H1 (cell line): Measurements from ENCODE around the gene LIN28A. TPM values are rescaled to one million over a fixed set of nuclear protein-coding genes. Genes with fewer than 3 reads are reported as not detected.

Experiments
- CTCF ChIA-PET: fragments of 300-600 bp; sonication (Branson Sonifier 250); formaldehyde crosslinking; loops from one replicate; lab custom pipeline; 2021; ENCODE audit not compliant: partially characterized antibody; lab: Charles Lee
- POLR2A ChIA-PET: fragments of 300-600 bp; sonication (Branson Sonifier 250); formaldehyde crosslinking; loops from one replicate; lab custom pipeline; 2021; ENCODE audit warnings: inconsistent platforms; ENCODE audit not compliant: partially characterized antibody; lab: Charles Lee
- DNase-seq, 2 experiments: peaks; one replicate each; pipeline versions ENCODE4 v3.0.0 to v3.0.0-alpha.2; 2010 to 2022; ENCODE audit warnings: low spot score in 2 of 2, low read depth in 1 of 2, mixed read lengths in 1 of 2
- FAIRE-seq: peaks from 2 replicates; lab custom pipeline; 2011; peaks lifted over from hg19 to GRCh38; lab: Jason Lieb, UNC
- H2AFZ ChIP-seq: 2 replicates; pipeline ENCODE4 v1.8.1; 2012; ENCODE audit warnings: low read length, inconsistent platforms
- H2AK5ac ChIP-seq: 2 replicates; pipeline ENCODE4 v1.6.1; 2013; ENCODE audit warnings: low read depth, low read length
- H2BK120ac ChIP-seq: replicated peaks from 2 replicates; pipeline ENCODE3; 2013; ENCODE audit warnings: low read depth, low read length, inconsistent platforms
- H2BK12ac ChIP-seq: 2 replicates; pipeline ENCODE4 v1.6.1; 2013; ENCODE audit warnings: low read depth, low read length
- H2BK15ac ChIP-seq: 2 replicates; pipeline ENCODE4 v1.6.1; 2013; ENCODE audit warnings: low read length
- H2BK20ac ChIP-seq: 2 replicates; pipeline ENCODE4 v1.6.1; 2013; ENCODE audit warnings: low read length
- H2BK5ac ChIP-seq: 2 replicates; pipeline ENCODE4 v1.6.1; 2013; ENCODE audit warnings: low read depth, low read length
- H3K14ac ChIP-seq: 2 replicates; pipeline ENCODE4 v1.6.1; 2013; ENCODE audit warnings: inconsistent platforms; ENCODE audit not compliant: insufficient read length
- H3K18ac ChIP-seq: 2 replicates; pipeline ENCODE4 v1.6.1; 2013; ENCODE audit warnings: low read length; ENCODE audit errors: extremely low read depth
- H3K23ac ChIP-seq: 2 replicates; pipeline ENCODE4 v1.6.1; 2013; ENCODE audit warnings: inconsistent platforms; ENCODE audit not compliant: insufficient read length
- H3K23me2 ChIP-seq: 2 replicates; pipeline ENCODE4 v1.6.1; 2013; ENCODE audit warnings: low read depth, low read length
- H3K27ac ChIP-seq: 2 replicates; pipeline ENCODE4 v1.6.1; 2011; ENCODE audit warnings: low read depth, low read length, inconsistent platforms
- H3K27me3 ChIP-seq, 4 experiments: replicated peaks in 1 of 4; 1 replicate in 1 of 4; 2 replicates in 3 of 4; pipeline versions ENCODE4 v1.6.1 to v1.8.1; 2011 to 2013; ENCODE audit warnings: low read length in 3 of 4, mild to moderate bottlenecking in 3 of 4, inconsistent platforms in 2 of 4, mixed read lengths in 2 of 4, moderate library complexity in 1 of 4; ENCODE audit not compliant: control insufficient read depth in 3 of 4, insufficient read depth in 3 of 4; ENCODE audit errors: extremely low read depth in 1 of 4
- H3K36me3 ChIP-seq, 4 experiments: 2 replicates each; pipeline versions ENCODE4 v1.6.1 to v1.8.1; 2011 to 2013; ENCODE audit warnings: mild to moderate bottlenecking in 4 of 4, low read length in 3 of 4, moderate library complexity in 2 of 4, control low read depth in 1 of 4, inconsistent platforms in 1 of 4; ENCODE audit not compliant: insufficient read depth in 4 of 4, control insufficient read depth in 2 of 4
- H3K4ac ChIP-seq: replicated peaks from 2 replicates; pipeline ENCODE3; 2013; ENCODE audit warnings: low read length, low read depth, mixed read lengths, inconsistent platforms; ENCODE audit not compliant: insufficient read length
- H3K4me1 ChIP-seq, 4 experiments: replicated peaks in 1 of 4; 1 replicate in 1 of 4; 2 replicates in 3 of 4; pipeline versions ENCODE4 v1.6.1 to v1.8.1; 2011 to 2013; ENCODE audit warnings: low read length in 3 of 4, inconsistent platforms in 2 of 4, mixed read lengths in 1 of 4; ENCODE audit not compliant: insufficient read depth in 4 of 4, control insufficient read depth in 3 of 4
- H3K4me2 ChIP-seq, 2 experiments: 2 replicates each; pipeline versions ENCODE4 v1.6.1 to v1.8.1; 2011 to 2013; ENCODE audit warnings: low read depth in 2 of 2, low read length in 2 of 2, control low read depth in 1 of 2, inconsistent platforms in 1 of 2, mild to moderate bottlenecking in 1 of 2; ENCODE audit not compliant: insufficient read depth in 1 of 2
- H3K4me3 ChIP-seq, 4 experiments: fragments of 200-600, 300-600 bp in 1 of 4; sonication (generic), shearing (Covaris generic), sonication (Bioruptor Twin) in 1 of 4; 2 replicates each; pipeline versions ENCODE4 v1.5.1 to v1.8.1; 2011 to 2016; ENCODE audit warnings: low read length in 4 of 4, low read depth in 3 of 4, control low read depth in 2 of 4, inconsistent platforms in 2 of 4, mild to moderate bottlenecking in 2 of 4, mixed read lengths in 1 of 4, moderate library complexity in 1 of 4; ENCODE audit not compliant: insufficient read depth in 2 of 4; ENCODE audit errors: extremely low read depth in 1 of 4
- H3K56ac ChIP-seq: replicated peaks from 2 replicates; pipeline ENCODE3; 2013; ENCODE audit warnings: low read depth, mild to moderate bottlenecking, mixed read lengths, low read length, inconsistent platforms; ENCODE audit not compliant: insufficient read length
- H3K79me1 ChIP-seq: 2 replicates; pipeline ENCODE4 v1.6.1; 2013; ENCODE audit warnings: low read depth, low read length, control low read depth
- H3K79me2 ChIP-seq, 2 experiments: 2 replicates each; pipeline versions ENCODE4 v1.6.1 to v1.8.1; 2012 to 2013; ENCODE audit warnings: low read length in 2 of 2, mild to moderate bottlenecking in 2 of 2, inconsistent platforms in 1 of 2; ENCODE audit not compliant: insufficient read depth in 2 of 2, control insufficient read depth in 1 of 2
- H3K9ac ChIP-seq, 4 experiments: replicated peaks in 1 of 4; 1 replicate in 1 of 4; 2 replicates in 3 of 4; pipeline versions ENCODE4 v1.6.1 to v1.8.1; 2011 to 2013; ENCODE audit warnings: low read depth in 3 of 4, low read length in 3 of 4, control low read depth in 2 of 4, mild to moderate bottlenecking in 2 of 4, moderate library complexity in 2 of 4, inconsistent platforms in 1 of 4; ENCODE audit errors: extremely low read depth in 1 of 4
- H3K9me3 ChIP-seq, 2 experiments: 2 replicates each; pipeline versions ENCODE4 v1.6.1 to v1.8.1; 2012 to 2013; ENCODE audit warnings: mild to moderate bottlenecking in 2 of 2, moderate library complexity in 2 of 2, control low read depth in 1 of 2, inconsistent platforms in 1 of 2, low read depth in 1 of 2, low read length in 1 of 2, mixed read lengths in 1 of 2; ENCODE audit not compliant: insufficient read depth in 2 of 2
- H4K20me1 ChIP-seq, 2 experiments: replicated peaks in 1 of 2; 2 replicates each; pipeline versions ENCODE3 to v1.8.1; 2011 to 2013; ENCODE audit warnings: inconsistent platforms in 2 of 2, low read length in 2 of 2, mild to moderate bottlenecking in 1 of 2; ENCODE audit not compliant: insufficient read depth in 2 of 2, control insufficient read depth in 1 of 2
- H4K5ac ChIP-seq: 2 replicates; pipeline ENCODE4 v1.6.1; 2013; ENCODE audit warnings: low read length, low read depth, mixed read lengths, inconsistent platforms; ENCODE audit not compliant: insufficient read length
- H4K8ac ChIP-seq: 2 replicates; pipeline ENCODE4 v1.8.0; 2013; ENCODE audit warnings: mild to moderate bottlenecking, moderate library complexity, low read length, inconsistent platforms; ENCODE audit not compliant: insufficient read depth; ENCODE audit errors: extremely low read depth
- H4K91ac ChIP-seq: replicated peaks from 2 replicates; pipeline ENCODE3; 2013; ENCODE audit warnings: low read length, mixed read lengths, inconsistent platforms; ENCODE audit not compliant: insufficient read length
- ASH2L ChIP-seq: fragments of 200-600, 300-600 bp; sonication (generic); IDR thresholded peaks from one replicate; pipeline ENCODE4 v1.7.1; 2017; ENCODE audit warnings: low read length
- BACH1 ChIP-seq: IDR thresholded peaks from 2 replicates; pipeline ENCODE4 v1.6.1; 2012; ENCODE audit warnings: low read length, improper control_type of control experiment
- CHD1 ChIP-seq: IDR thresholded peaks from 2 replicates; pipeline ENCODE4 v1.6.1; 2012; ENCODE audit warnings: low read depth, low read length, improper control_type of control experiment
- CTBP2 ChIP-seq: IDR thresholded peaks from 2 replicates; pipeline ENCODE4 v1.7.0; 2011; ENCODE audit warnings: borderline replicate concordance, mild to moderate bottlenecking, moderate library complexity, mixed read lengths, low read length; ENCODE audit not compliant: insufficient read depth, insufficient read length
- EZH2 ChIP-seq: fragments of 200-600 bp; sonication (generic); IDR thresholded peaks from 2 replicates; pipeline ENCODE4 v1.7.1; 2012; ENCODE audit warnings: low read depth, mild to moderate bottlenecking, moderate library complexity, low read length, inconsistent platforms; ENCODE audit not compliant: severe bottlenecking
- FOSL1 ChIP-seq: IDR thresholded peaks from 2 replicates; pipeline ENCODE4 v1.6.1; 2011; ENCODE audit warnings: mild to moderate bottlenecking, low read depth, low read length, moderate library complexity; ENCODE audit not compliant: insufficient read depth
- GTF2F1 ChIP-seq: IDR thresholded peaks from 2 replicates; pipeline ENCODE4 v1.6.1; 2012; ENCODE audit warnings: low read depth, low read length, improper control_type of control experiment, borderline replicate concordance
- HDAC6 ChIP-seq: IDR thresholded peaks from one replicate; pipeline ENCODE4 v1.7.1; 2012; ENCODE audit warnings: low read depth, mild to moderate bottlenecking, inconsistent platforms, low read length, moderate library complexity
- RXRA ChIP-seq: IDR thresholded peaks from 2 replicates; pipeline ENCODE4 v1.6.1; 2011; ENCODE audit warnings: low read depth, mild to moderate bottlenecking, low read length, moderate library complexity; ENCODE audit not compliant: insufficient read depth
- SIX5 ChIP-seq: IDR thresholded peaks from 2 replicates; pipeline ENCODE4 v1.6.1; 2011; ENCODE audit warnings: mild to moderate bottlenecking, low read depth, low read length
- SP4 ChIP-seq: IDR thresholded peaks from 2 replicates; pipeline ENCODE4 v1.6.1; 2012; ENCODE audit warnings: low read length, inconsistent platforms
- TAF7 ChIP-seq: optimal IDR thresholded peaks from 2 replicates; pipeline ENCODE3; 2011; ENCODE audit warnings: low read depth, mild to moderate bottlenecking, inconsistent platforms, low read length, moderate library complexity, borderline replicate concordance
- TEAD4 ChIP-seq: IDR thresholded peaks from 2 replicates; pipeline ENCODE4 v1.6.1; 2012; ENCODE audit warnings: low read depth, low read length, inconsistent platforms, mixed read lengths
- WGBS, 2 experiments: shearing (Covaris generic) in 1 of 2; methylation state at CpG; one replicate each; pipeline versions ENCODE4 v1.1.6 to v1.1.7; 2013 to 2015; ENCODE audit warnings: low lambda C conversion rate in 2 of 2, mixed read lengths in 2 of 2, inconsistent platforms in 1 of 2, low coverage in 1 of 2, missing lambda C conversion rate in 1 of 2; ENCODE audit not compliant: insufficient replicate concordance in 2 of 2, insufficient coverage in 1 of 2, insufficient read length in 1 of 2; ENCODE audit errors: extremely low coverage in 1 of 2, missing lambda C conversion rate in 1 of 2; 5-methylcytosine and 5-hydroxymethylcytosine counted together
- polyA plus RNA-seq, 7 experiments: library from polyadenylated mRNA; depleted of rRNA in 3 of 7; stranded (reverse) in 5 of 7; unstranded in 2 of 7; fragments of >200 nt in 5 of 7; fragments of 200-250 nt in 2 of 7; gene quantifications; 1 replicate in 5 of 7; 2 replicates in 1 of 7; 4 replicates in 1 of 7; pipeline versions ENCODE4 v1.2.1 to v1.2.3, GENCODE V29; 2011 to 2013; ENCODE audit warnings: missing spikeins in 2 of 7, mixed read lengths in 2 of 7
- total RNA-seq: library from RNA; stranded (reverse); fragmentation: NEBNext Ultra II Directional; extraction: Animal tissue kit (Norgen Biotek cat#: 25700); gene quantifications from 2 replicates; pipeline ENCODE4 v1.2.1, GENCODE V29; 2021
- TF ChIP-seq, protein P1 (sequence below): IDR thresholded peaks from 2 replicates; pipeline ENCODE4 v1.6.1; 2012; ENCODE audit warnings: inconsistent platforms

LIN28A gene
- total and polyA plus RNA-seq, 2 of the 8 experiments (the other 6 are each of a cell fraction or from before 2014, with no cell fraction given), result 403 to 1,486 TPM

DNA sequence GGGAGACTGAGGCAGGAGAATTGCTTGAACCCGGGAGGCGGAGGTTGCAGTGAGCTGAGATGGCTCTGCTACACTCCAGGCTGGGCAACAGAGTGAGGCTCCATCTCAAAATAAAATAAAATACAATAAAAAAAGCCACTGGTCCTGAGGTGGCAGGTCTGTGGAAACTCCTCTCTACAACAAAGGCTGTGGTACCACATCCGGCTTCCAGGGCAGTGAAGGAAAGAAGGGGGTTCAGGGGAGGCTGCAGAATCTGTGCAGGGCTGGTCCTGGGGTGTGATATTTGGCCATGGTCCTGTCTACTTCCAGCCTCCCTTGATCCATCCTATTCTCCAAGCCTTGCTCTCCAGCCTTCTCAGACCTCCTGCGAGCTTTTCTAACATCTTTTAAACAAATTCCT, 37.3 kb upstream of the LIN28A start:
- H3K9ac ChIP-seq, result no peak overlapping the region
- H3K4ac ChIP-seq, result no peak overlapping the region
- no peak overlapping the region for H3K14ac ChIP-seq
- no peak overlapping the region for H3K27ac ChIP-seq
- no peak overlapping the region for H4K5ac ChIP-seq
- ChIA-PET CTCF (interaction anchor here (0.7 to 7.9 kb wide), 9 partner anchors 9 to 99 kb away, joined by 3 to 79 read pairs (median 5); no protein-coding TSS in a partner anchor), POLR2A (interaction anchor here (1.0 to 3.3 kb wide), 8 partner anchors 8 to 98 kb away, joined by 3 to 15 read pairs (median 5); partner anchors contain the start of genes HMGN2, LIN28A and SH3BGRL3)
- H2BK5ac ChIP-seq, result no peak overlapping the region
- no peak overlapping the region for H4K91ac ChIP-seq
- H3K9me3 ChIP-seq, result no peaks in the 10 kb centered on the region
- H3K23me2 ChIP-seq, result no peaks in the 10 kb centered on the region
- H3K56ac ChIP-seq, result no peak overlapping the region
- no peak overlapping the region for H2AFZ ChIP-seq
- H4K20me1 ChIP-seq, result no peaks in the 10 kb centered on the region
- no peaks in the 10 kb centered on the region for H3K79me1 ChIP-seq
- H3K18ac ChIP-seq, result no peak overlapping the region
- no peak for DNase-seq
- no peaks in the 10 kb centered on the region for H3K79me2 ChIP-seq
- 90% methylated on average over 4 of the region's 4 CpGs; no CpG with 5 or more reads in 1 of the 2 experiments for WGBS, 2 experiments
- no peak overlapping the region for H2BK12ac ChIP-seq
- no peak overlapping the region for H2AK5ac ChIP-seq
- H3K4me1 ChIP-seq, result peaks cover 0 to 2% (median 0%) of the 10 kb centered on the region in 4 experiments; a peak in 3 of 7 replicates
- H2BK20ac ChIP-seq, result no peak overlapping the region
- no peak overlapping the region for H2BK120ac ChIP-seq
- no peak overlapping the region for H3K4me3 ChIP-seq
- H3K4me2 ChIP-seq, result no peak overlapping the region
- no peak overlapping the region for H4K8ac ChIP-seq
- H2BK15ac ChIP-seq, result no peak overlapping the region
- H3K36me3 ChIP-seq, result no peaks in the 10 kb centered on the region
- FAIRE-seq, result no peak
- H3K27me3 ChIP-seq, result no peaks in the 10 kb centered on the region
- no peak overlapping the region for H3K23ac ChIP-seq
- TF ChIP-seq TAF7 (no peak), RXRA (no peak), SIX5 (no peak), FOSL1 (no peak), SP4 (no peak), ASH2L (no peak), BACH1 (no peak), GTF2F1 (no peak), CTBP2 (no peak), EZH2 (no peak), HDAC6 (no peak), CHD1 (no peak), TEAD4 (no peak)
- TF ChIP-seq, protein P1, sequence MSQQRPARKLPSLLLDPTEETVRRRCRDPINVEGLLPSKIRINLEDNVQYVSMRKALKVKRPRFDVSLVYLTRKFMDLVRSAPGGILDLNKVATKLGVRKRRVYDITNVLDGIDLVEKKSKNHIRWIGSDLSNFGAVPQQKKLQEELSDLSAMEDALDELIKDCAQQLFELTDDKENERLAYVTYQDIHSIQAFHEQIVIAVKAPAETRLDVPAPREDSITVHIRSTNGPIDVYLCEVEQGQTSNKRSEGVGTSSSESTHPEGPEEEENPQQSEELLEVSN, result no peak
